ENCODE measurements around the gene GAGE10. TPM values are rescaled to one million over a fixed set of nuclear protein-coding genes. Genes with fewer than 3 reads are reported as not detected.
A peak's percentile ranks its signal among the peaks of the same experiment; 100 is the strongest.
"Not testable (repeated sequence)": the region's sequence is repeated elsewhere in the genome, so short reads cannot be mapped to it uniquely, and the experiment has no call there.

Gene GAGE10
- total and polyA plus RNA-seq, 7 experiments from 2014 or later: not detected

DNA sequence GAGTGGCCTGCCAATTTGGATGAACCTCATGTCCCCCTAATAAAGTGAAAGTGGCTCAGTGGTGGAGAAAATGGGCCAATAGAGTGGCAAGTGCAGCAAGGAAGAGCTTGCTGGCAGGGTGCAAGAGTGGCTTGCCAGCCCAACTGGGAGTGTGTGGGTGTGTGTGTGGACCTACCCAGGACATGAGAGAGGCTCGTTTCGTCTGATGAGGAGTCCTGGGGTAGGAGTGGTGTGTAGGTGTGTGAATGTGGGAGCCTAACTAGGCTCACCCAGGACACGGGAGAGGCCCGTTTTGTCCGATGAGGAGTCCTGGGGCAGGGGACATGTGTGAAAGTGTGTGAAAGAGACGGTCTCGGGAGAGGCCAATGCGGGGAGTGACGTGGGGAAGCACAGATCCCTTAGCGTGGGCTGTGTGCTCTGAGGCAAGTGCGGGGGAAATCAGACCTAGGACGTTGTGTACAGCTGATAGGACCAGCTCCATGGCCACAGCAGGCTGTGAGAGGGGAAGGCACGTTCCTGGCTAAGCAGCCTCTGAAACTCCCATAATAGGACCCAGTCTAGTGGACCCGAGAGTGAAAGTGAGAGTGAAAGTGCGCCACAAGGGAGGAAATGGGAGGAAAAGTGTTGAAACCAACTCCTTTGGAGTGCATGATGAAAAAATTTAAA is 5.3 kb downstream of the GAGE10 start:
- Histone ChIP-seq H3K4me1 (ENCODE audit: control insufficient read depth in 2 of 2, insufficient read depth in 2 of 2, low read length in 2 of 2) (peaks cover 10 to 15% of the 10 kb centered on the region in 2 donors), H3K27me3 (ENCODE audit: control insufficient read depth in 2 of 2, insufficient read depth in 2 of 2, low read length in 2 of 2) (no peaks in the 10 kb centered on the region), H3K36me3 (ENCODE audit: control insufficient read depth in 2 of 3, insufficient read depth in 3 of 3, low read length in 3 of 3) (no peaks in the 10 kb centered on the region), H3K9me3 (ENCODE audit: control insufficient read depth in 2 of 3, low read length in 3 of 3) (no peaks in the 10 kb centered on the region), H3K4me3 (ENCODE audit: low read length) (peak overlapping the region; percentile 54), H3K27ac (ENCODE audit: low read depth, low read length) (peak overlapping the region; percentile 70)
- Mint-ChIP-seq H3K9me3 (no peaks in the 10 kb centered on the region), H3K4me1 (peaks cover 19 to 29% (median 21%) of the 10 kb centered on the region in 7 donors), H3K27ac (peak overlapping the region; percentile 92 to 100 (median 98)), H3K4me3 (peak overlapping the region; percentile 82 to 95 (median 86)), H3K27me3 (peaks cover 0 to 25% (median 0%) of the 10 kb centered on the region in 5 donors), H3K36me3 (peaks cover 0 to 5% (median 0%) of the 10 kb centered on the region in 5 donors)
- POLR2A ChIA-PET: interaction anchor here (0.6 to 3.0 kb wide), 11 partner anchors 9 to 326 kb away, joined by 3 to 23 read pairs (median 5); partner anchors contain the start of gene PPP1R3F
- DNase-seq (peak in 7 of 9 donors; percentile 19 to 53 (median 45)), ATAC-seq (peak; percentile 67)
- intact Hi-C loops (cut with micrococcal nuclease): loop anchor here (1.0 to 2.0 kb wide), 4 partner anchors 35 to 74 kb away; partner anchors contain the start of genes PPP1R3F (in 2 of the 2) and CCDC22 (in 1 of the 2)
- CTCF ChIA-PET: interaction anchor here (0.7 kb wide), 2 partner anchors 17 to 21 kb away, joined by 3 read pairs; no protein-coding TSS in a partner anchor

DNA sequence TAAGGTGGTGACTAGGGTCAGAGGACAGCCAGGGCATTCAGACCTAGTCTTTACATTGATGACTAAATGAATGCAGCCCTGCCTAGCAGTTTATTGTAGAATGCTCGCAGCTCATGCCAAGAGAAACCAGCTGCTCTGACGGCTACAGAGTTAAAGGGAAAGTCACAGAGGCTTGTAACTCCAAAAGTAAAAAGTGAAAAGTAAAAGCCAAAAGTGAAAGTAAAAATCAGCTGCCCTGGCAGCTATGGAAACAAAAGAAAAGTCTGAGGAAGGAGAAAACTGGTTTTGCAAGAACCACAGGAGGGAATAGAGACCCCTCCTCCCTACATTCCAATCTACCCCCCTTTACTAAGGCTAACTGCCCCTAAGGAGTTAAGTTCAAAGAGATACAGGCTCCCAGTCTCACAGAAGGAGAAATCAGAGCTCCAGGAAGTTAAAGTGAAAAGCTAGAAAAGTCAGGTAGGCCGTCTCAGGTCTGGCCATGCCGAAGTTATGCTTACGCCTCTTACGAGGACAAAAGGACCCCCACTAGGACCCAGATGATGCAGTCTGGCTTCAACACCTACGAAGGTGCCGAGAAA is 6.0 kb downstream of the GAGE10 start:
- Histone ChIP-seq H3K27me3 (ENCODE audit: control insufficient read depth in 2 of 2, insufficient read depth in 2 of 2, low read length in 2 of 2) (no peaks in the 10 kb centered on the region), H3K4me3 (ENCODE audit: low read length) (peak overlapping the region; percentile 54), H3K36me3 (ENCODE audit: control insufficient read depth in 2 of 3, insufficient read depth in 3 of 3, low read length in 3 of 3) (no peaks in the 10 kb centered on the region), H3K9me3 (ENCODE audit: control insufficient read depth in 2 of 3, low read length in 3 of 3) (no peaks in the 10 kb centered on the region), H3K27ac (ENCODE audit: low read depth, low read length) (peak overlapping the region; percentile 70), H3K4me1 (ENCODE audit: control insufficient read depth in 2 of 2, insufficient read depth in 2 of 2, low read length in 2 of 2) (peaks cover 10 to 15% of the 10 kb centered on the region in 2 donors)
- ChIA-PET CTCF (interaction anchor here (0.7 to 1.4 kb wide), 4 partner anchors 18 to 117 kb away, joined by 3 to 4 read pairs (median 4); no protein-coding TSS in a partner anchor), POLR2A (interaction anchor here (0.6 to 3.0 kb wide), 11 partner anchors 17 to 325 kb away, joined by 3 to 23 read pairs (median 5); partner anchors contain the start of genes GRIPAP1 and PPP1R3F)
- ATAC-seq: peak; percentile 69
- H3K27ac Mint-ChIP-seq: peak overlapping the region; percentile 92 to 100 (median 98)
- peaks cover 19 to 29% (median 21%) of the 10 kb centered on the region in 7 donors for H3K4me1 Mint-ChIP-seq
- H3K27me3 Mint-ChIP-seq: peaks cover 0 to 25% (median 0%) of the 10 kb centered on the region in 5 donors
- H3K9me3 Mint-ChIP-seq: no peaks in the 10 kb centered on the region
- H3K4me3 Mint-ChIP-seq: peak overlapping the region; percentile 82 to 95 (median 86)
- intact Hi-C loops (cut with micrococcal nuclease): loop anchor here (1.0 to 2.0 kb wide), 4 partner anchors 36 to 75 kb away; partner anchors contain the start of genes PPP1R3F (in 2 of the 2) and CCDC22 (in 1 of the 2)
- H3K36me3 Mint-ChIP-seq: peaks cover 0 to 5% (median 0%) of the 10 kb centered on the region in 5 donors
- DNase-seq: peak in 7 of 9 donors; percentile 23 to 64 (median 52)

DNA sequence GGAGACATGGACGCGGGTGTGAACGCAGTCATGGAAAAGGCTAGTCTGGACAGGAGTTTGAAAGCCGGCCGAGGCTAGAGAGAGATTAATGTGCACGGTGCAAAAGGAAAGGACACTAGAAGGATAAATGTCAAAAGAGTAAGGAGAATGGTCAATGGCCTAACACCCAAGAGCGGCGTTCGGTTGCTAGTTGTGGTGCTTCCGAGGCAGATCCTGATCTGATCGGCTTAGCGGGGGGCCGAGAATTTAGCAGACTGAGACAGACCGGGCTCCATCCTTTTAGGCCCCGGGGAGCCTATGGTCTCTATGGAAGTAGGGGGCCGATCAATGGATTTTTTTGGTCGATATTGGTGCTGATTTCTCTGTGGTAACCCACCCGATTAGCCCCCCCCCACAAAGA is 6.9 kb downstream of the GAGE10 start:
- intact Hi-C loops (cut with micrococcal nuclease): no loop called here
- H3K27ac ChIP-seq (ENCODE audit: low read depth, low read length): peak overlapping the region; percentile 70
- Mint-ChIP-seq H3K27me3 (peaks cover 0 to 21% (median 0%) of the 10 kb centered on the region in 5 donors), H3K4me1 (peaks cover 19 to 29% (median 21%) of the 10 kb centered on the region in 7 donors), H3K36me3 (peaks cover 0 to 5% (median 0%) of the 10 kb centered on the region in 5 donors), H3K4me3 (peak overlapping the region in 4 of 10 donors; percentile 83 to 95 (median 84)), H3K9me3 (no peaks in the 10 kb centered on the region), H3K27ac (peak overlapping the region in 7 of 9 donors; percentile 95 to 100 (median 98))
- ChIA-PET CTCF (interaction anchor here (0.9 to 1.4 kb wide), 2 partner anchors 19 to 118 kb away, joined by 4 read pairs; no protein-coding TSS in a partner anchor), POLR2A (interaction anchor here (1.2 to 3.0 kb wide), 5 partner anchors 33 to 119 kb away, joined by 7 to 23 read pairs (median 11); partner anchors contain the start of gene PPP1R3F)
- no peak for ATAC-seq
- peak overlapping the region; percentile 54 for H3K4me3 ChIP-seq (ENCODE audit: low read length)
- H3K27me3 ChIP-seq (ENCODE audit: control insufficient read depth in 2 of 2, insufficient read depth in 2 of 2, low read length in 2 of 2): no peaks in the 10 kb centered on the region
- DNase-seq: no peak
- H3K4me1 ChIP-seq (ENCODE audit: control insufficient read depth in 2 of 2, insufficient read depth in 2 of 2, low read length in 2 of 2): peaks cover 10 to 15% of the 10 kb centered on the region in 2 donors
- no peaks in the 10 kb centered on the region for H3K9me3 ChIP-seq (ENCODE audit: control insufficient read depth in 2 of 3, low read length in 3 of 3)
- H3K36me3 ChIP-seq (ENCODE audit: control insufficient read depth in 2 of 3, insufficient read depth in 3 of 3, low read length in 3 of 3): no peaks in the 10 kb centered on the region

DNA sequence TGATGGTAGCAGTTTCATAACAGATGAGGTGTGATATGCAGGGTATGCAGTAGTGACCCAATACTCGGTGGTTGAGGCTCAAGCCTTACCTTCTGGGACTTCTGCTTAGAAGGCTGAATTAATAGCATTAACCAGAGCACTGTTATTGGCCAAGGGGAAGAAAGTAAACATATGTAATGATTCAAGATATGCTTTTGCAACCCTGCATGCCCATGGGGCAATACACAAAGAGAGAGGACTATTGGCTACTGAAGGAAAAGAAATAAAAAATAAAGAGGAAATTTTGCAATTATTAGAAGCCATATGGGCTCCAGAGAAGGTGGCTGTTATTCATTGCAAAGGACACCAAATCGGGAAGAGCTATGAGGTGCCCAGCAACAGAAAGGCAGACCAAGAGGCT is 8.7 kb downstream of the GAGE10 start:
- ATAC-seq (no peak), DNase-seq (no peak)
- Histone ChIP-seq H3K27ac (ENCODE audit: low read depth, low read length) (no peak overlapping the region), H3K4me3 (ENCODE audit: low read length) (no peak overlapping the region), H3K36me3 (ENCODE audit: control insufficient read depth in 2 of 3, insufficient read depth in 3 of 3, low read length in 3 of 3) (no peaks in the 10 kb centered on the region), H3K27me3 (ENCODE audit: control insufficient read depth in 2 of 2, insufficient read depth in 2 of 2, low read length in 2 of 2) (no peaks in the 10 kb centered on the region), H3K4me1 (ENCODE audit: control insufficient read depth in 2 of 2, insufficient read depth in 2 of 2, low read length in 2 of 2) (peaks cover 10 to 15% of the 10 kb centered on the region in 2 donors), H3K9me3 (ENCODE audit: control insufficient read depth in 2 of 3, low read length in 3 of 3) (no peaks in the 10 kb centered on the region)
- ChIA-PET POLR2A (no interaction called here), CTCF (no interaction called here)
- H3K27me3 Mint-ChIP-seq: peaks cover 0 to 16% (median 0%) of the 10 kb centered on the region in 5 donors
- no peak overlapping the region for H3K4me3 Mint-ChIP-seq
- H3K9me3 Mint-ChIP-seq: no peaks in the 10 kb centered on the region
- peaks cover 0 to 5% (median 0%) of the 10 kb centered on the region in 5 donors for H3K36me3 Mint-ChIP-seq
- H3K27ac Mint-ChIP-seq: no peak overlapping the region
- H3K4me1 Mint-ChIP-seq: peaks cover 19 to 29% (median 21%) of the 10 kb centered on the region in 7 donors
- intact Hi-C loops (cut with micrococcal nuclease): no loop called here

DNA sequence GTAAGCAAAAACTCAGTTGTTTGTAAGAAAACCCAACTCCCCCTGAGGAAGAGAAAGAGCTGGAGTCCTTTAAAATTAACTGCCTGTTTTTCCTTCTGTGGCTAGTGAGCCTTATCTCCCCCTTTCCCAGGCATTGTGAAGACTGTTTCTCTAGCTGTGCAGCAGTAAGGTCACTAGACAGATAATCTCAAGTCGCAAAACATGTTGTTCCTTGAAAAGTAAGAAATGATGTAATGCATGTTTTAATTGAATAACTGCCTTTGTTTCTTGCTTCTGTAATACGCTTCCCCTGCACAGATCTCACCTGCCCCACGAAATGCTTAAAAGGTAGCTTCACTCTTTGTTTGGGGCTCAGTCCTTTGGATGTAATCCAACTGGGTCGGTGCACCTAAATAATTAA is 12.6 kb downstream of the GAGE10 start:
- Mint-ChIP-seq H3K4me3 (no peak overlapping the region), H3K4me1 (no peaks in the 10 kb centered on the region), H3K27ac (no peak overlapping the region), H3K36me3 (no peaks in the 10 kb centered on the region), H3K27me3 (peaks cover 0 to 2% (median 0%) of the 10 kb centered on the region in 5 donors), H3K9me3 (no peaks in the 10 kb centered on the region)
- H3K4me1 ChIP-seq (ENCODE audit: control insufficient read depth in 2 of 2, insufficient read depth in 2 of 2, low read length in 2 of 2): no peaks in the 10 kb centered on the region
- H3K27ac ChIP-seq (ENCODE audit: low read depth, low read length): no peak overlapping the region
- no peak for DNase-seq
- POLR2A ChIA-PET: no interaction called here
- CTCF ChIA-PET: no interaction called here
- H3K9me3 ChIP-seq (ENCODE audit: control insufficient read depth in 2 of 3, low read length in 3 of 3): no peaks in the 10 kb centered on the region
- H3K4me3 ChIP-seq (ENCODE audit: low read length): no peak overlapping the region
- intact Hi-C loops (cut with micrococcal nuclease): no loop called here
- no peaks in the 10 kb centered on the region for H3K27me3 ChIP-seq (ENCODE audit: control insufficient read depth in 2 of 2, insufficient read depth in 2 of 2, low read length in 2 of 2)
- no peak for ATAC-seq
- no peaks in the 10 kb centered on the region for H3K36me3 ChIP-seq (ENCODE audit: control insufficient read depth in 2 of 3, insufficient read depth in 3 of 3, low read length in 3 of 3)

DNA sequence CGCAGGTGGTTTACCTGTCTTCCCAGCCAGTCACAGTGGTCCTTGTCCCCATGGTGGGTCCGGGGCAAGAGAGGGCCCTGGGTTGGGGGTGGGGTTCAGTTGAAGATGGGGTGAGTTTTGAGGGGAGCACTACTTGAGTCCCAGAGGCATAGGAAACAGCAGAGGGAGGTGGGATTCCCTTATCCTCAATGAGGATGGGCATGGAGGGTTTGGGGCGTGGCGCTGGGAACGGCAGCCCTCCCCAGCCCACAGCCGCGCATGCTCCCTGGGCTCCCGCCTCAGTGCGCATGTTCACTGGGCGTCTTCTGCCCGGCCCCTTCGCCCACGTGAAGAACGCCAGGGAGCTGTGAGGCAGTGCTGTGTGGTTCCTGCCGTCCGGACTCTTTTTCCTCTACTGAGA is 18.3 kb downstream of the GAGE10 start, which contains the start of gene GAGE12J:
Gene GAGE12J (plus strand): TSS at position 301 of the 400 bp plus-strand sequence. CDS start 1,157 bp downstream, outside the sequence.
- ATAC-seq; DNase-seq; H3K36me3 ChIP-seq (ENCODE audit: control insufficient read depth in 2 of 3, insufficient read depth in 3 of 3, low read length in 3 of 3); H3K9me3 Mint-ChIP-seq; H3K27me3 Mint-ChIP-seq; H3K4me3 Mint-ChIP-seq; H3K9me3 ChIP-seq (ENCODE audit: control insufficient read depth in 2 of 3, low read length in 3 of 3); H3K4me1 Mint-ChIP-seq; POLR2A ChIA-PET; H3K4me1 ChIP-seq (ENCODE audit: control insufficient read depth in 2 of 2, insufficient read depth in 2 of 2, low read length in 2 of 2); CTCF ChIA-PET; H3K27me3 ChIP-seq (ENCODE audit: control insufficient read depth in 2 of 2, insufficient read depth in 2 of 2, low read length in 2 of 2); H3K27ac Mint-ChIP-seq; intact Hi-C loops (cut with micrococcal nuclease); H3K36me3 Mint-ChIP-seq; H3K27ac ChIP-seq (ENCODE audit: low read depth, low read length); H3K4me3 ChIP-seq (ENCODE audit: low read length): not testable (repeated sequence)
